HepG2 (cell line): ENCODE measurements around the gene CAB39. TPM values are rescaled to one million over a fixed set of nuclear protein-coding genes. Genes with fewer than 3 reads are reported as not detected.

Experiments used
- ATAC-seq: fragments of 200-7000 bp; cut with Tn5 transposase; 3 replicates; pipeline ENCODE4 v1.9.1; 2020; ENCODE audit warnings: mild to moderate bottlenecking, moderate library complexity
- BruUV-seq: library from RNA; stranded (reverse); fragments of 400-500 nt; replicated peaks from 2 replicates; lab custom pipeline; 2021; lab: Mats Ljungman, UMichigan
- CTCF ChIA-PET: fragments of 300-600 bp; formaldehyde crosslinking; extraction: SDS; loops from one replicate; lab custom pipeline; 2021; ENCODE audit warnings: low total read pairs, inconsistent platforms, low intra/inter-chr PET ratio; lab: Yijun Ruan, JAX
- POLR2A ChIA-PET: fragments of 350-600 bp; sonication (Branson Sonifier 250); formaldehyde crosslinking; loops from one replicate; lab custom pipeline; 2020; ENCODE audit warnings: antibody characterized with exemption, inconsistent platforms; lab: Yijun Ruan, JAX
- DNase-seq: peaks from one replicate; pipeline ENCODE4 v3.0.0-alpha.2; 2015; ENCODE audit warnings: low spot score
- FAIRE-seq: peaks from 3 replicates; lab custom pipeline; 2011; peaks lifted over from hg19 to GRCh38; lab: Jason Lieb, UNC
- H2AFZ ChIP-seq: one replicate; pipeline ENCODE4 v1.6.1; 2011; ENCODE audit warnings: low read length, inconsistent platforms
- H3K27ac ChIP-seq: fragments of 300-600 bp; 3 replicates; pipeline ENCODE4 v1.8.0; 2011; ENCODE audit warnings: mixed run types, mild to moderate bottlenecking, mixed read lengths, low read length, inconsistent platforms; ENCODE audit not compliant: insufficient read depth; ENCODE audit errors: extremely low read length
- H3K27me3 ChIP-seq, 2 experiments: fragments of 200-600 bp in 1 of 2; 2 replicates in 1 of 2; 3 replicates in 1 of 2; pipeline versions ENCODE4 v1.6.0 to v1.8.0; 2011; ENCODE audit warnings: low read length in 2 of 2, mild to moderate bottlenecking in 2 of 2, moderate library complexity in 2 of 2, inconsistent platforms in 1 of 2; ENCODE audit not compliant: insufficient read depth in 2 of 2, control insufficient read depth in 1 of 2
- H3K36me3 ChIP-seq, 2 experiments: fragments of 200-600 bp in 1 of 2; replicated peaks in 1 of 2; 2 replicates in 1 of 2; 3 replicates in 1 of 2; pipeline versions ENCODE4 v1.5.1 to v1.8.0; 2011; ENCODE audit warnings: low read length in 2 of 2, inconsistent platforms in 1 of 2; ENCODE audit not compliant: insufficient read depth in 2 of 2, control insufficient read depth in 1 of 2
- H3K4me1 ChIP-seq: 2 replicates; pipeline ENCODE4 v1.5.1; 2012; ENCODE audit warnings: low read length, inconsistent platforms; ENCODE audit not compliant: insufficient read depth
- H3K4me2 ChIP-seq: 2 replicates; pipeline ENCODE4 v1.6.0; 2011; ENCODE audit warnings: low read depth, low read length, inconsistent platforms
- H3K4me3 ChIP-seq, 3 experiments: fragments of 200-600 bp in 1 of 3; sonication (generic), shearing (Covaris generic) in 1 of 3; replicated peaks in 1 of 3; 2 replicates each; pipeline ENCODE4 v1.5.1; 2011 to 2016; ENCODE audit warnings: low read length in 3 of 3, inconsistent platforms in 2 of 3, low read depth in 2 of 3, mild to moderate bottlenecking in 2 of 3, control low read depth in 1 of 3, mixed read lengths in 1 of 3; ENCODE audit not compliant: insufficient read depth in 1 of 3
- H3K79me2 ChIP-seq: one replicate; pipeline ENCODE4 v1.6.1; 2011; ENCODE audit warnings: low read length, inconsistent platforms; ENCODE audit not compliant: insufficient read depth
- H3K9ac ChIP-seq: 2 replicates; pipeline ENCODE4 v1.6.0; 2011; ENCODE audit warnings: mild to moderate bottlenecking, low read depth, low read length, inconsistent platforms; ENCODE audit not compliant: insufficient read depth
- H3K9me3 ChIP-seq: 2 replicates; pipeline ENCODE4 v1.5.1; 2012; ENCODE audit warnings: mild to moderate bottlenecking, low read length
- H4K20me1 ChIP-seq: 2 replicates; pipeline ENCODE4 v1.6.0; 2011; ENCODE audit warnings: inconsistent platforms, mild to moderate bottlenecking, low read length, moderate library complexity; ENCODE audit not compliant: insufficient read depth
- AKAP8 ChIP-seq: sonication (generic); formaldehyde crosslinking; IDR thresholded peaks from 2 replicates; pipeline ENCODE4 v1.5.1; 2020; ENCODE audit warnings: mild to moderate bottlenecking, missing genetic modification reagents
- GFI1 ChIP-seq: sonication (generic); formaldehyde crosslinking; IDR thresholded peaks from 2 replicates; pipeline ENCODE4 v1.5.0; 2020; ENCODE audit warnings: missing genetic modification reagents, mild to moderate bottlenecking, borderline replicate concordance
- HBP1 ChIP-seq: IDR thresholded peaks from 2 replicates; pipeline ENCODE4 v1.6.1; 2016; ENCODE audit warnings: low read depth, control low read depth
- ISL2 ChIP-seq: sonication (generic); formaldehyde crosslinking; IDR thresholded peaks from 2 replicates; pipeline ENCODE4 v1.5.0; 2020; ENCODE audit warnings: missing genetic modification reagents
- KMT2A ChIP-seq: sonication (generic); formaldehyde crosslinking; IDR thresholded peaks from 2 replicates; pipeline ENCODE4 v1.4.0; 2020; ENCODE audit warnings: missing genetic modification reagents
- NFE2L2 ChIP-seq: fragments of 150-350 bp; IDR thresholded peaks from 2 replicates; pipeline ENCODE4 v1.6.1; 2014; ENCODE audit warnings: low read length
- PAWR ChIP-seq: sonication (generic); formaldehyde crosslinking; IDR thresholded peaks from 2 replicates; pipeline ENCODE4 v1.4.0; 2020; ENCODE audit warnings: missing genetic modification reagents, mild to moderate bottlenecking, borderline replicate concordance
- RARG ChIP-seq: sonication (generic); formaldehyde crosslinking; IDR thresholded peaks from 2 replicates; pipeline ENCODE4 v1.4.0; 2020; ENCODE audit warnings: low read depth, mild to moderate bottlenecking, missing genetic modification reagents
- REPIN1 ChIP-seq: sonication (generic); formaldehyde crosslinking; IDR thresholded peaks from 2 replicates; pipeline ENCODE4 v1.8.0; 2022; ENCODE audit warnings: missing genetic modification reagents, low read depth, mild to moderate bottlenecking, borderline replicate concordance
- SNAI1 ChIP-seq: sonication (generic); formaldehyde crosslinking; IDR thresholded peaks from 2 replicates; pipeline ENCODE4 v1.5.0; 2020; ENCODE audit warnings: mild to moderate bottlenecking, missing genetic modification reagents, borderline replicate concordance
- ZNF18 ChIP-seq: sonication (generic); formaldehyde crosslinking; IDR thresholded peaks from 2 replicates; pipeline ENCODE4 v1.8.0; 2022; ENCODE audit warnings: mild to moderate bottlenecking, missing genetic modification reagents; ENCODE audit not compliant: insufficient replicate concordance
- ZNF335 ChIP-seq: sonication (generic); formaldehyde crosslinking; IDR thresholded peaks from 2 replicates; pipeline ENCODE4 v1.4.0; 2020; ENCODE audit warnings: missing genetic modification reagents
- ZNF350 ChIP-seq: sonication (generic); formaldehyde crosslinking; IDR thresholded peaks from 2 replicates; pipeline ENCODE4 v1.4.0; 2020; ENCODE audit warnings: mild to moderate bottlenecking, low read depth, missing genetic modification reagents, borderline replicate concordance
- ZNF766 ChIP-seq: sonication (generic); formaldehyde crosslinking; IDR thresholded peaks from 2 replicates; pipeline ENCODE4 v1.5.0; 2020; ENCODE audit warnings: missing genetic modification reagents, borderline replicate concordance
- ZNF792 ChIP-seq: IDR thresholded peaks from 2 replicates; pipeline ENCODE4 v1.6.1; 2016
- ZNF816 ChIP-seq: sonication (generic); formaldehyde crosslinking; IDR thresholded peaks from 2 replicates; pipeline ENCODE4 v1.8.0; 2022; ENCODE audit warnings: missing genetic modification reagents, mild to moderate bottlenecking, borderline replicate concordance
- ZUFSP ChIP-seq: sonication (generic); formaldehyde crosslinking; IDR thresholded peaks from 2 replicates; pipeline ENCODE4 v1.9.0; 2021; ENCODE audit warnings: missing genetic modification reagents, mild to moderate bottlenecking, borderline replicate concordance
- WGBS: methylation state at CpG from one replicate; pipeline ENCODE4 v1.1.6; 2017; ENCODE audit warnings: low lambda C conversion rate; 5-methylcytosine and 5-hydroxymethylcytosine counted together
- in situ Hi-C: cut with HindIII; loops from 2 replicates; pipeline ENCODE4 v1.10.0; 2017; ENCODE audit warnings: low pct_unique_long_range_greater_than_20kb; ENCODE audit not compliant: extremely low pct_ligation_motif_present
- intact Hi-C: fragments of 100-400 bp; cut with micrococcal nuclease; formaldehyde crosslinking; loops from one replicate; pipeline ENCODE4 v1.10.0; 2022; ENCODE audit not compliant: unreplicated experiment
- polyA plus RNA-seq, 8 experiments: library from polyadenylated mRNA; depleted of rRNA in 3 of 8; stranded (reverse) in 7 of 8; unstranded in 1 of 8; fragments of >200 nt; fragmentation: Illumina TruSeq in 4 of 8; extraction: Trizol in 4 of 8; gene quantifications; 2 replicates each; pipeline versions ENCODE4 v1.2.1 to v1.2.3, GENCODE V29; 2011 to 2016; ENCODE audit warnings: low read depth in 4 of 8, missing spikeins in 1 of 8, mixed read lengths in 1 of 8; ENCODE audit not compliant: insufficient read depth in 1 of 8
- total RNA-seq, 5 experiments: library from RNA; depleted of rRNA; stranded (reverse); fragments of >200 nt; fragmentation: Illumina TruSeq; extraction: Trizol; gene quantifications; 2 replicates each; pipeline ENCODE4 v1.2.3, GENCODE V29; 2016; ENCODE audit warnings: low read depth in 1 of 5
- TF ChIP-seq, protein P1 (sequence below): sonication (generic); IDR thresholded peaks from 2 replicates; pipeline ENCODE4 v1.6.1; 2016; ENCODE audit warnings: low read depth, borderline replicate concordance

The CAB39 gene
- total and polyA plus RNA-seq, 2 of the 13 experiments (the other 11 are each of a cell fraction or from before 2014, with no cell fraction given): 19.3 to 45.3 TPM

DNA sequence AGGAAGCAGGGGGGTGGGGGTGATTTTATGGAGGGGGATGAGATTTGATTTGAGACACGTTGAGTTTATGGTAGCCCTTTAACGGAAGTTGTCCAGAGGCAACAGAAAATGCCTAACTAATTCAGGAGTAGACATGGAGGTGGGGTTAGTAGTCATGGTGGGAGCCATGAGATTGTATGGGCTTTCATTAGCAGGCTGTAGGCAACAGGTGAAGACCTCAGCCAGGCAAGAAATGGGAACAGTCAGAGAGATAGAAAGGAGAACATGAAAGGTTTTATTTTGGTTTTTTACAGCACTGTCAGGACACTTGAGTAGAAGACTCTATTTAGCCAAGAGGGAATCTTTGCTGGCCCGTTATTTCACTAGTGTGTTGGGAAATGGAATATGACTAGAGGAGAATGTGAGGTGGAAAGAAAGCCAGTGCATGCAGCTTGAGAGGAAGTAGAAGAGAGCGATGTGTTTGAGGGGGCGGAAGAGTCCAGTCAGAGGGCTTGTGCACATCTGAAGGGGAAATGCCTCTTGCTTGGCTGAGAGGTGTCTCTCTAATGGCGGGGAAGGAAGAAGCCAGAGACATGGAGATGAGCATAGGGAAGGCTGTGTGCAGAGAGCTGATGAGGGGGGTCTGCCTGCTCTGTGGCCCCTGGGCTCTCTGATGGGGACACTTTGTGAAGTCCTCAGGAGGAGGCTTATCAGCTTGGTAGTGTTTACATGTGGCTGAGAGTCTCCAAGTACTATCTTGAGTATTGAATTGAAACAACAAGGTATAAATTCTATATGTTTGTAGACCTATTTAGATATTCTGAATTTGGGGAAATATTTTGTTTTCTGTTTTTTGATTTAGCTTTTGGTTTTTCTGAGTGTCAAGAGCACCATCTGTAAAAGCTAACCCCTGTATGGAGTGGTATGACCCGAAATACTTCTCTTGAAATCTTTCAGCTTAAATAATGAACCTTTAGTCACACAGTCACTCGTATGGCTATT lies 85.2 kb downstream of the CAB39 start:
- DNase-seq: no peak
- Histone ChIP-seq H3K4me3 (no peak overlapping the region), H3K79me2 (no peaks in the 10 kb centered on the region), H3K9ac (no peak overlapping the region), H4K20me1 (0 out of 2 replicates have a peak, but pooled peaks cover 3% of the 10 kb centered on the region), H3K9me3 (no peaks in the 10 kb centered on the region), H3K4me1 (no peaks in the 10 kb centered on the region), H3K27ac (no peak overlapping the region), H3K4me2 (no peak overlapping the region), H2AFZ (no peak overlapping the region), H3K27me3 (no peaks in the 10 kb centered on the region), H3K36me3 (peaks cover 10 to 42% of the 10 kb centered on the region in 2 experiments)
- ATAC-seq: no peak; the same call in 2 of the 3 replicates
- in situ Hi-C loops: no loop called here
- ChIA-PET POLR2A (interaction anchor here (0.7 kb wide), 1 partner anchor 84 kb away, joined by 3 read pairs; no protein-coding TSS in a partner anchor), CTCF (interaction anchor here (0.7 to 1.5 kb wide), 4 partner anchors 59 to 117 kb away, joined by 3 to 5 read pairs (median 4); partner anchors contain the start of gene CAB39)
- no TSS peak for BruUV-seq
- no peak for FAIRE-seq
- intact Hi-C loops: loop anchor here (1.0 to 10.0 kb wide), 3 partner anchors 86 to 163 kb away; partner anchors contain the start of gene CAB39
- WGBS: 95% methylated on average over 8 of the region's 8 CpGs
- TF ChIP-seq REPIN1 (CRISPR knock-in tag) (no peak), ZNF816 (no peak), GFI1 (CRISPR knock-in tag) (no peak), RARG (CRISPR knock-in tag) (no peak), AKAP8 (CRISPR knock-in tag) (no peak), HBP1 (CRISPR knock-in tag) (no peak), SNAI1 (CRISPR knock-in tag) (no peak), ZUFSP (no peak), ZNF792 (CRISPR knock-in tag) (no peak), ZNF18 (CRISPR knock-in tag) (no peak), NFE2L2 (no peak), ISL2 (CRISPR knock-in tag) (no peak), KMT2A (CRISPR knock-in tag) (no peak), ZNF335 (CRISPR knock-in tag) (no peak), ZNF350 (CRISPR knock-in tag) (no peak), ZNF766 (CRISPR knock-in tag) (no peak), PAWR (CRISPR knock-in tag) (no peak)
- TF ChIP-seq, protein P1, sequence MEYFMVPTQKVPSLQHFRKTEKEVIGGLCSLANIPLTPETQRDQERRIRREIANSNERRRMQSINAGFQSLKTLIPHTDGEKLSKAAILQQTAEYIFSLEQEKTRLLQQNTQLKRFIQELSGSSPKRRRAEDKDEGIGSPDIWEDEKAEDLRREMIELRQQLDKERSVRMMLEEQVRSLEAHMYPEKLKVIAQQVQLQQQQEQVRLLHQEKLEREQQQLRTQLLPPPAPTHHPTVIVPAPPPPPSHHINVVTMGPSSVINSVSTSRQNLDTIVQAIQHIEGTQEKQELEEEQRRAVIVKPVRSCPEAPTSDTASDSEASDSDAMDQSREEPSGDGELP: no peak
